C4-2B (cell line): ENCODE results near the gene BANF2.
"Not testable (repeated sequence)": the region's sequence is repeated elsewhere in the genome, so short reads cannot be mapped to it uniquely, and the experiment has no call there.

Source experiments
- H3K27ac ChIP-seq: fragments of 450-650 bp; 2 replicates; pipeline ENCODE4 v1.5.1; 2017
- CTCF ChIP-seq: fragments of 450-650 bp; conservative IDR thresholded peaks from 2 replicates; pipeline ENCODE4 v1.5.1; 2017; ENCODE audit warnings: mild to moderate bottlenecking
- ZFX ChIP-seq: fragments of 450-650 bp; IDR thresholded peaks from 2 replicates; pipeline ENCODE4 v1.6.1; 2017

BANF2 gene

GRCh38 chr20:17706632-17707031 is 6.9 kb downstream of the BANF2 start:
- TF ChIP-seq ZFX (no peak), CTCF (no peak)

GRCh38 chr20:17707951-17708350 is 8.2 kb downstream of the BANF2 start:
- not testable (repeated sequence) for H3K27ac ChIP-seq

More at GRCh38 chr20:17706632-17707031, 6.9 kb downstream of the BANF2 start:
- no peak overlapping the region for H3K27ac ChIP-seq

- no peak for TF ChIP-seq ZFX
- no peak for TF ChIP-seq CTCF
- H3K27ac ChIP-seq, result no peak overlapping the region
Measured at GRCh38 chr20:17708675-17709360, 9.1 kb downstream of the BANF2 start.

GRCh38 chr20:17709361-17710293 is 9.9 kb downstream of the BANF2 start:
- TF ChIP-seq CTCF, result no peak
- no peak for TF ChIP-seq ZFX
- no peak overlapping the region for H3K27ac ChIP-seq

- no peak for TF ChIP-seq CTCF
- TF ChIP-seq ZFX, result no peak
- no peak overlapping the region for H3K27ac ChIP-seq
Measured at GRCh38 chr20:17710379-17711266, 10.9 kb downstream of the BANF2 start.

- TF ChIP-seq CTCF (no peak), ZFX (no peak)
- no peak overlapping the region for H3K27ac ChIP-seq
Measured at GRCh38 chr20:17711267-17711627, 11.5 kb downstream of the BANF2 start.

- no peak overlapping the region for H3K27ac ChIP-seq
- TF ChIP-seq ZFX (no peak), CTCF (no peak)
Measured at GRCh38 chr20:17712201-17712600, 12.4 kb downstream of the BANF2 start.
